CD4-positive, alpha-beta T cell treated with Interferon alpha-2 for 1 hour (primary cell): Measurements from ENCODE around the gene MRPL44.

Experiments
- DNase-seq, 2 donors: peaks; one replicate each; pipeline ENCODE4 v3.0.0-alpha.2; 2020 to 2022

MRPL44 gene

DNA sequence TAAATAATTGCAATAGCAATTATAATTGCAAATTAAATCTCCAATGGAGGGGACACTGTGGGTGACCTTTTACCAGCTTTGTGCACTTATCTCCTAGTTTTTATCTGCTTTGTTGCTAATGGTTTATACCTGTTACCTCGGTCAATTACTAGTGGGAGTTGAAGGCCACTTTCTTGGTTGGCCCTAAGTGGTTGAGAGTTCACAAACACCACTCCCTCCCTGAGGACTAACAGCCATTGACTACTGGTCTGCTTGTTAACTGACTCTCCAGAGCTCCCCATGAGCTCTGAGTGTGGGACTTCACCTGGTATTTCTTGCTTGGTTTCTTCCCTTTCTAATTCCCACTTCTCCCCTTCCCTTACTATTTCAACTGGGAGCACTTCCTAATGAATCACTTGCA lies 54.6 kb downstream of the MRPL44 start:
- no peak for DNase-seq

GRCh38 chr2:224014336-224014735 lies 57.1 kb downstream of the MRPL44 start:
- DNase-seq, result no peak

GRCh38 chr2:224016963-224017362 lies 59.7 kb downstream of the MRPL44 start:
- no peak for DNase-seq
